ENCODE results near the gene KCNQ1.

The KCNQ1 gene

DNA sequence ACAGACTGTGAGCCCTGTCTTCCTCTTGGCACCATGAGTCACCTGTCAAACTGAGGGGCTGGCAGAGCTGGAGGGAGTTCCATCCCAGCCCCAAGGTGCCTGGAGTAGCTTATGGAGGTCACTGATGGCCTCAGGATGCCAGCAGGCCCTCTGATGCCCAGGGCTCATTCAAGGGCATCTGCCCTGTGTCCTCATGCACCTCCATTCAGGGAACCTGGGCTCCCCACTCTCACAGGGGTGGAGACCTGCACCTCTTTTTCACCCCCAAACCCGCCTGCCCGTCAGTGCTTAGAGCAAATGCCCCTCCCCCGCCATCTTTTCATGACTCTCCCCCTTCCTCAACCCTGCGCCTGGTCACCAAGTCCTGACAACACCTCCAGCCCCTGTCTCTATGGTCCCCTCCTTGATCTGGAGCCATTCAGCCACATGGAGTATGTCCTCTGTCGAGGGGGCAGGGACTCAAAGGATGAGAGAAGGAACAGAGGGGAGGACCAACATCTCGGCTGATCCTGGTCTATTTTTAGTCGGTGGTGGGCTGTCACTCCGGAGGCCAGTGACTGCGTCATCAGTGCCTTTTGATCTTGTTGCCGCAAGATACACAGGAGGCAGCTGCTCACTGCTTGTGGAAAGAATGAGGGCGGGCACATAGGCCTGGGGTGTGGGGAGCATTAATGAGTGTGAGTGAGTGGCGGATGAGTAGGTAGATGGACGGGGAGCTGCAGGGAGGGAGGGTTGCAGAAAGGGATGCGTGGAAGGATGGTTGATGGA, 368.5 kb downstream of the KCNQ1 start:
- DNase-seq (ENCODE audit: low read depth in 2 of 2, low spot score in 1 of 2): no peak

DNA sequence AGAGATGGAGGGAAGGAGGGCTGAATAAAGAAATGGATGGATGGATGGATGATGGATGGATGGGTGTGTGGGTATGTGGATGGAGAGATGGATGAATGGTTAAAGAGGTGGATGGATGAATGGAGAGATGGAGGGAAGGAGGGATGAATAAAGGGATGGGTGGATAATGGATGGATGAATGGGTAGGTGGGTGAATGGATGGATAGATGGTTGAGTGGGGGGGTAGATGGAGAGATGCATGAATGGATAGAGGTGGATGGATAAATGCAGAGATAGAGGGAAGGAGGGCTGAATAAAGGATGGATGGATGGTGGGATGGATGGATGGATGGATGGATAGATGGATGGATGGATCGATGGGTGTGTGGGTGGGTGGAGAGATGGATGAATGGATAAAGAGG, 369.2 kb downstream of the KCNQ1 start:
- no peak for DNase-seq (ENCODE audit: low read depth in 2 of 2, low spot score in 1 of 2)

DNA sequence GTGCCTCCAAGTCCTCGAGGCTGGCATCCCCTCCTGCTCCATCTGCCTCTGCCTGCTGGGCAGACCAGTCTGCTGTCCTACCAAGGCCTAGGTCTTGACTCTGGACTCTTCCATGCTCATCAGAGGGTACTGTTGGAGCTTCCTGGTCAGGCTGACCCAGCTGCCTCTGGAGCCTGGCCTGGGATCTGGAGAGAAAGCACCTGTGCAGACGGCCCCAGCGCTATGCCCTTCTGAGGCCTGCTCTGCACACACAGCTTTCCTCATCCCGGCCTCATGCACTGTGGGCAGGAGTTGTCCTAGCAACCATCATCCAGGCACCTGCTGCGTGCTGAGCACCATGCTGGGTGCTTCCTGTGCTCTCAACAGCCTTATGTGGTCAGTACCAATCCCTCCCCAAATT, 369.9 kb downstream of the KCNQ1 start:
- DNase-seq (ENCODE audit: low read depth in 2 of 2, low spot score in 1 of 2): no peak

DNA sequence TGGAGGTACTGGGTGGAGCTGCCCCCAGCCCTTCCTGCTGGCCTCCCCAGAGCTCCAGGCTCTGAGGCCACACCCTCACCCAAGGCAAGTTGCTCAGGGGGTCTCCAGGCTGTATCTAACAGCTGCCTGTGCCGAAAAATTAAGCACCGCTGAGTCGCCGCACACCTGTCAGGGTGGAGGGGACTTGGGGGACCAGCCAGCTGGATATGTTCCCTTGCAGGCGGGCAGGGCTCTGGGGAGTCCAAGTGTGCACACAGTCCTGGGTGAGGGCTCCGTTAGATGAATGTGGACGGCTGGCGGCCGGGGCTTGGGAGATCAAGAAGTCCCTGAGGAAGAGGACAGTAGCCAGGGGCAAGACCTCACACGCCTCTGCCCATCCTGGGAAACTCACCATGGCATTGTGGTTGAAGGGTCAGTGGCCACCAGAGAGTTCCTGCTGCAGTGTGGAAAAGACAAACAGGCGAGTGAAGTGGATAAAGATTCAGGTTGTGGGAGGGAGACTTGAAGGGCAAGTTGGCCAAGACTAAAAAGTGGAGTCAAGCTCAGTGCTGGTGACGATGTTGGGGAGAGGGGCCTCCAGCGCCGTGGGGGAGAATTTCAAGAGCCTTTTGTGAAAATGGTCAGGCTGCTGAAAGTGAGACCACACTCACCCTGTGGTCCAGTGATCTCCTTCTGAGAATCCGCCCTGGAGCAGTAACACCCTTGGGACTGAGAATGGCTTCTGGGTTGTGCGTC, 371.1 kb downstream of the KCNQ1 start:
- DNase-seq (ENCODE audit: low read depth in 2 of 2, low spot score in 1 of 2): no peak

DNA sequence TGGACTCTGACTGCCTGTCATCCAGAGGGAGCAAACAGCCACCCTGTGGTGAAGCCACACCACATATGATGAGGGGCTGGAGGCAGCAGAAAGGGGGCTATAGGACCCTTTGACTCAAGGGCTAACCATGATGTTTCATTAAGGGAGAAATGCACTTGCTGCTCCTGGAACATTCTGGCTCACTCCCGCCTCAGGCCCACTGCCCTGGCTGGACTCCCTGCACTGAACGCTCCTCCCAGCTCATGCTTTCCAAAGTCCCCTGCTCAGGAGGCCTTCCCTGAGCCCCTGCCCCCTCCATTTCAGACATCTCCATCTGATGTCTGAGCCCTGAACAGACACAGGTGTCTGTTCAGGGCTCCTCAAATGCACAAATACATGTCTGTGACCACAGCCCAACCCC, 371.7 kb downstream of the KCNQ1 start:
- DNase-seq (ENCODE audit: low read depth in 2 of 2, low spot score in 1 of 2): no peak

DNA sequence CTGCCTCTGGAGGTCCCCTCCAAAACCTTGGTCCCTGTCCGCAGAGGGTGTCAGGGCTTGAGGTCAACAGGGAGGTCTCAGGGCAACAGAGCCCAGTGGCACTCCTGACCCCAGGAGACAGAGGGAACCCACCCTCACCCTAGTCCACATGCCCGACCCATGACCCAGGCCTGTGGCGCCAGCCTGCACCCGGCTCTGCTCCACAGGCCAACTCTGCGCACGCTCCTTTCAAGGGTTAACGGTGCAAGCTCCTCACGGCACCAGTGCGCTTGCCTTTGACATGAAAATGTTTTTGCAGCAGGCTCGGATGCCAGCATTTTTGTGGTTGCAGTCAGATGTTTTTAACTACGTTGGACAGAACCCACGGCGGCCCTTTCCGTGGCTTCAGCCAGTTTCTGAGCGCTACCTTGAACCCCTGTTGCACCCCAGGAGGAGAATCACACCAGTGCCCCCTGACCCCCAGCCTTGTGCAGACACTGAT, 372.2 kb downstream of the KCNQ1 start:
- DNase-seq (ENCODE audit: low read depth in 2 of 2, low spot score in 1 of 2): no peak

DNA sequence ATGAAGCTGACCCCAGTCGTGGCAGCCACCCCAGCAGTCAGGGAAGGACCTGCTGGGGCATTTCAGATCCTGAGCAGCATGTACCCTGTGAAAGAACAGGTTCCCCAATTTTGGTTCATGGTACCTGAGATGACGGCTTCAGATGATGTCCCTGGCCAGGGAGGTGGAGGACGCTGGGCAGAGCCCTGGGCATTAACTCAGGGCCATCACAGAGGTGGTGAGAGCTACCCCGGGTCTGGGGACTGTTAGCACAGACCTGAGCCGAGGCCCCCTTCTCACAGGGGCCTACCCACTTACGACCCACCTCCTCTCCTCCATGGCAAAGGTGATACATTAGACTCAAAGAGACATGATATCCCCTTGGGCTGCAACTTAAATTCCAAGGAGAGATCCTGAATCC, 372.6 kb downstream of the KCNQ1 start:
- no peak for DNase-seq (ENCODE audit: low read depth in 2 of 2, low spot score in 1 of 2)

DNA sequence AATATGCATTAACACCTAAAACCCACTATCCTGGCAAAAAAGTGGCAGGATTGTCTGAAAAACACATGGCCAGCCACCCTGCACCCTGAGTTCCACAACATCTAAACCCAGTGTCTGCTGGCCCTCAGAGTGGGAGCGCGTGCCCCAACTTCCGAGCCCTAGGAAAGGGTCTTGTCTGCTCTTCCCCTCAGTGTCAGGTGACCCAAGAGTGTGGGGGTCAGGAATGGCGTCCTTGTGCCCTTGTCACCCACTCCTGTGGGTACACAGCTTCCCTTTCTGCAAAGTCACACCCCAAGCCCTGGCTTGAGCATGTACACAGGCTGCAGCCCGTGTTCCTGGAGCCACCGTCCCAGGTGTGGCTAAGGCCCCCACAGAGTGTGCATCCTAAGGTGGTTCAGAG, 373.2 kb downstream of the KCNQ1 start:
- DNase-seq (ENCODE audit: low read depth in 2 of 2, low spot score in 1 of 2): no peak

DNA sequence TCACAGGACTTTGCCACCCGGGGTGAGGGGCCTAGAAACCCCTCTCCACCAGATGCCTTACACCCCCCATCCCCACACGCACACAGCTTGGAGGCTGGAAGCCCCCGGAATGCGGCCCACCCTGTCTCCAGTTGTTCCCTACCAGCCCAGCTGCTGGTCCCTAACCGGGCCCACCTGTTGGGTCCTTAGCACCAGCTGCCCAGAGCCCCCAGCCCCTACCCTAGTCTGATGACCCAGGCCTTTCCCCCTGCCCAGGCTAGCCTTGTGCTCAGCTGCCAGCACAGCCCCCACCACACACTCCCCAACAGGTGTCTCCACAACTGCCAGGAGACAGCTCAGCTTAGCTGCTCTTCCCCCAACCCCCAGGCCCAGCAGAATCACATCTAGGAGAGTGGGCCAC, 373.7 kb downstream of the KCNQ1 start:
- no peak for DNase-seq (ENCODE audit: low read depth in 2 of 2, low spot score in 1 of 2)

DNA sequence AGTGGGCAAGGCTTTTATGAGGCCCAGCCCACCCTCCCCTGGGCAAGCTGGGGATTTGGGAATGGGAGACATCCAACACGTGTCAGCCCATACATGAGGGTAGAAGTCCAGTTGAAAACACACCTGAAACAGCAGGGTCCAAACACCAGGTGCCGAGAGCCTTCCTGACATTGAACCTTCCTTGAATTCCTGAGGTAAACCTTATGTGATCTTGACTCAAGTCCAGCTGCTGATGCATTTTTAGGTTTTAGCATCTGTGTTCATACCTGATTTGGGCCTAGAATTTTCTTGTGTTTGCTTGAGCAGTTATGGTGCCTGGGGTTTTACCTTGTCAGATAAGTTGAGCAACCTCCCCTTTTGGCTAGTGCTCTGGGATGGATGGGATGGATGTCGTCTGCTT, 374.5 kb downstream of the KCNQ1 start:
- DNase-seq (ENCODE audit: low read depth in 2 of 2, low spot score in 1 of 2): no peak

DNA sequence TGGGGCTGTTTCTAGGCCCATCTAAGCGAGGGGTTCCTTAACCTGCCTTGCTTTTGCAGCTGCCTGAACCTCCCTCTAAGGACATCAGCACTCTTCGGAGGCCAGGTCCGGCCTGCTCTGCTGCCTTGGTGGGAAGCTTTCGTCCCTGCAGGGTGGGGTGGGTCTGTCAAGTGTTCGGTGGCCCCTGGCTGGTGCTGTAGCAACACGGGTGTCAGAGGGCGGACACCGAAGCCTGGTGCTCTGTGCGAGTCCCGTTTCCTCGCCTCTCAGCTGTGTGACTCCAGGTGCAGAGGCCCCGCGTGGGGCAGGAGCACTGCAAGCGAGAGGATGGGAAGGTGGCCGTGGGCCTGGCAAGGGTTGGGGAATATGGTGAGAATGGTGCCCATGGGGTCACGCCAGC, 376.2 kb downstream of the KCNQ1 start:
- DNase-seq (ENCODE audit: low read depth in 2 of 2, low spot score in 1 of 2): no peak

DNA sequence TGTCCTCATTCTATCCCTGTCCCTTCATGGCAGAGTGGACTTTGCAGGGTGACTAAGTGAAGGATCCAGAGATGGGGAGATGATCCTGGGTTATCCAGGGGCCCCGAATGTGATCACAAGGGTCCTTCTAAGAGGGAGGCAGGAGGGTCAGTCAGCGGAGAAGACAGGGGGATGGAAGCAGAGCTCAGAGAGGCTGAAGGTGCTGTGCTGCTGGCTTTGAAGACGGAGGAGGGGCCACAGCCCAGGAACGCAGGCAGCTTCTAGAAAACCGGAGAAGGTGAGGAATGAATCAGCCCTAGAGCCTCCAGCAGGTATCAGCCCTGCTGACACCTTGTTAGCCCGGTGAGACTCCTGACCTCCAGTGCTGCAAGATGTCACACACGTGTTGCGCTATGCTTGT, 377.1 kb downstream of the KCNQ1 start:
- no peak for DNase-seq (ENCODE audit: low read depth in 2 of 2, low spot score in 1 of 2)

DNA sequence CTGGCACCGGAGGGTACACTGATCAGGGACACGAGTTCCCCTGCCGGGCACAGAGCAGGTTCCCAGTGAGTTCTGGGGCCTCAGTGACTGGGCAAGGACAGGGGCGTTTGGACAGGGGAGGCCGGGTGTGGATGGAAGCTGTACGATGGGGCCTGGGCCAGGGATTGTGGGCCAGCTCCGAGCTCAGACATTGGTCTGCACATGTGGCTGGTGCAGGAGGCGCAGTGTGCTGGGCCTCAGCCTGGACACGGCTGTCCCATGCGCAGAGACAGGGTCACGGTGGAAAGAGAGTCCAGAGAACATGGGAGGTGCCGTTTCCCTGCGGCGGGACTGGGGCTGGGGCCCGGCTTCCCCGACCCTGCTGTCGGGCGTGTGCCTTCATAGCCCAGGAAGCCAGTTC, 380.0 kb downstream of the KCNQ1 start:
- DNase-seq (ENCODE audit: low read depth in 2 of 2, low spot score in 1 of 2): no peak

DNA sequence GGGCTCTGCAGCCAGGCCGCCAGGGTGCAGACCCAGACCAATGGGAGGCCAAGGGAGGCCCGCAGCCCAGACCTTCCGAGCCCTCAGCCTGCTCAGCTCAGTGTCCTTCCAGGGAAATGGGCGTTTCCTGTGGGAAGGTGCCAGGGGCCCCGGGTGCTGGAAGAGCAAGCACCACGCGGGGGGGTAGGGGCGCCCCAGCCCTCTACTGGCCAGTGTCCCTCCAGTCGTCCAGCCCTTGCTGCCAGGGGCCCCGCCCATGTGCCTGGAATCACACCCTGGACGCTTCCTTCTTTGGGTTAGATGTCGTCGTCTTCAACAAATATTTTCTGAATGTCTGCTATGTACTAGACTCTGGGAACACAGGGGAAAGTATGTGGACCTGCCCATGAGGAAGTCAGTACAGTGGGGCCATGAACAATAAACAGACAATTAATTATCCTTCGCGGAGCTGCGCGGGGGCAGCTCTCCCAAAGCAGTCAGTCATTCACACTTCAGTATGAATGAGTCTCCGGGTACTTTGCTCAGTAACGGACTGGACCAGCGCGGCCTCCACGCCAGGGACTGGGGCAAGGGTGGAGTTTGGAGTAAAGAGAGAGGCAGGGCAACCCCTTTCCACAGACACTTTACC, 380.6 kb downstream of the KCNQ1 start:
- no peak for DNase-seq (ENCODE audit: low read depth in 2 of 2, low spot score in 1 of 2)

DNA sequence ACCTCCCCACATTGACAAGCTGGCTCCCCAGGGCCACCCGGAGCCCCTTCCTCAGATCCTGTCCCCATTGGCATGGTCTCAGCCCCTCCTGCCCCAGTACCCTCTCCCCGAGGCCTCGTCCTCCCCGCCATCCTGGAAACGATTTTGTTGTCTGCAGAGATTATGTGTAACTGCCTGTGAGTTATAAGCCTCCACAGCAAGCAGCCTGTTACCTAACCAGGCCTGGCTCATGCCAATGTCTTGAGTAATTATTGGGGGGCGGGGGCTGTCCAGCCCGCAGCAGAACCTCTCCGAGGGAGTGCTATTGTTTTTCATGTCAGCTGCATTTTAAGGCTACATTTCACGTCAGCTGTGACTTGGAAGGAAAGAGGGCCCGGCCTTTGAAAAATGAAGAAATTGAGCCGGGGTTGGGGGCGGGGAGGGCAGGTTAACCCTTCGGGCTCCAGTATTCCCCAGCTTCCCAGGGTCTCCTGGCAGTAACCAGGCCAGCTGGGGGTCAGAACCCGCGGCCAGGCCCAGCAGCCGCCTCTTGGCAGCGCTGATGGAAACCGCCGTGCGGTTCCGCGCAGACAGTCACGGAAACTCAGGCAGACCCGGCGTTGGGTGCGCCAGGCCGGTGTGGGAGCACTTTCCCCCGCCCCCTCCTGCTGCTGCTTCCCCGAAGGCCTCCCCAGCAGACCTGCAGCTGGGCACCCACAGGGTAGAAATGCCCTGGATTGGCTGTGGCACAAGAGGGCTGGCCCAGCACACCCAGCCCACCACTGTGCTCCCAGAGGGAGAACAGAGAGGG, 381.3 kb downstream of the KCNQ1 start:
- no peak for DNase-seq (ENCODE audit: low read depth in 2 of 2, low spot score in 1 of 2)

DNA sequence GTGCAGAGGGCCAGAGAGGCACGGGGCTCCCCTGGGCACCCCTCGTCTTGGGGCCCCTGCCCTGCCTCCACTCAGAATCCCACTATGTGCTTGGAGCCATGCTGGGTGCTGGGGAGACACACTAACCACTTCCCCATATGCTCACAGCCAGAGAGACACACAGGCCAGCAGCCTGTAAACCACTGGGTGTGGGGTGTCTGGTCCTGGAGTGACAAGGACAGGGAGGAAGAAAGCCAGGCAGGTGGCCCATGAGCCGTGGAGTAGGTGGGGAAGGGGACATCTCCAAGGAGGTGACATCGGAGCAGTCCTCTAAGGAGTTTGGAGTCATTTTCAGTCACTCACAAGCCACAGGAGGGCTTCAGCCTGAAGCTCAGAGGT, 381.9 kb downstream of the KCNQ1 start:
- DNase-seq (ENCODE audit: low read depth in 2 of 2, low spot score in 1 of 2): no peak

DNA sequence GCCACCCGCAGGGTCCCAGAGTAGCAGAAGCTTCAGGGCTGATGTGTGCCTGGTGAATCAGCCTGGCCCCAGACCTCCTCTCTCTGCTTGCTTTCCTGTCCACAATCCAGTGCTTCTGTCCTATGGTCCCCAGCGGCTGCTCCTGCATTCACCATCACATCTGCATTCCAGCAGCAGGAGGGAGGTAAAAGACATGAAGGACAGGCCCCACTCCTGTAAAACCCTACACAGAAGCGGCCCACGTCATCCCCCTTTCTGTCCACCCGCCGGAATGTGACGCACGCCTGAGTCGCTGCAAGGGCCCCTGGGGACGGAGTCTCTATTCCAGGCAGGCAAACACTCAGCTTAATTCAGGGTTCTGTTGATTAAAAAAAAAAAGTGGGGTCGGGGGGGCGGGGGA, 382.4 kb downstream of the KCNQ1 start:
- DNase-seq (ENCODE audit: low read depth in 2 of 2, low spot score in 1 of 2): no peak

DNA sequence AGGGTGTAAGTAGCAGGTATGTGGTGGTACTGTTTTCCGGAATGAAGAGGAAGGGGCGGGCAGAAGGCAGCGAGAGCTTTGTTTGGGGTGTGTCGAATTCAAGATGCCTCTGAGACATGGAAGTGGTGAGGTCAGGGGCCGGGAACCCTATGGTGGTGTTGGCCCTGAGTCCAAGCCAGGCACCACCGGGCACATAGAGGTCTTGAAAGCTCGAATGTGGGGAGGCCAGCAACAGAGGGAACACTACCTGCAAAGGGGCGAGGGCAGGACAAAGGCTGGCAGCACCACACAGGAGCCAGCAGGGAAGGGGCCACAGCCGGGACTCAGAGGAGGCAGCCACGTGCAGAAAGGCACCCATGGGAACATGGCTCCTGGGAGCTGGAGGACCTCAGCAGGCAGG, 383.0 kb downstream of the KCNQ1 start:
- DNase-seq (ENCODE audit: low read depth in 2 of 2, low spot score in 1 of 2): no peak

DNA sequence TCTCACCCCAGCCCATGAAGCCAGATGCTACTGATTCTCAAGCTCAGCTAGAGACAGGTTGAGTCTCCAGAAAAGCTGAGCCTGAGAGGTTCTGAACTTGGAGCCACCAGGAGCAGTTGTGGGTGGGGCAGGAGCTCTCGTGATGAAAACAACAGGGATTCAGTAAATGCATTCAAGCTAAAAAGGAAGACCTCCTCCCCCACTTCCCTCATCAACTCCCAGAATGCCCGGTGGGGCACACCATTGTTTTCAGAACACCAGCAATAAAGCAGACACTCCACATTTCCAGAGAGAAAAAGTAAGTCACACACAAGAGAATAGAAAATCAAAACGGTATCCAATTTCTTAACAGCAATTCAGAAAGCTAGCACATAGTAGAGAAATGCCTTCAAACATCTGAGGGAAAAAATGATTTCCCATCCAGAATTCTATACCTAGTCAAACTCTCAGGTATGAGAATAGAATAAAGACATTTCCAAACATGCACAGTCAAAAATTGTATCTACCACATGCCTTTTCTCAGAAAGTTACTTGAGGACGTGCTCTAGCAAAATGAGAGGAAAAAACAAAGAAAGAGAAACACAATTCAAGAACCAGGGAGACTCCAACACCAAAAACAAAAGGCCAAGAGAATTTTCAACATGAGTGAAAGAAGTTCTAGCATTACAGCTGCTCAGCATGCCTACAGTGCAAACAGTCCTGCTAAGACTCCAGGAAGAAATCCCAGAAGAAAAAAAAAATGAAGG, 383.9 kb downstream of the KCNQ1 start:
- DNase-seq (ENCODE audit: low read depth in 2 of 2, low spot score in 1 of 2): no peak

DNA sequence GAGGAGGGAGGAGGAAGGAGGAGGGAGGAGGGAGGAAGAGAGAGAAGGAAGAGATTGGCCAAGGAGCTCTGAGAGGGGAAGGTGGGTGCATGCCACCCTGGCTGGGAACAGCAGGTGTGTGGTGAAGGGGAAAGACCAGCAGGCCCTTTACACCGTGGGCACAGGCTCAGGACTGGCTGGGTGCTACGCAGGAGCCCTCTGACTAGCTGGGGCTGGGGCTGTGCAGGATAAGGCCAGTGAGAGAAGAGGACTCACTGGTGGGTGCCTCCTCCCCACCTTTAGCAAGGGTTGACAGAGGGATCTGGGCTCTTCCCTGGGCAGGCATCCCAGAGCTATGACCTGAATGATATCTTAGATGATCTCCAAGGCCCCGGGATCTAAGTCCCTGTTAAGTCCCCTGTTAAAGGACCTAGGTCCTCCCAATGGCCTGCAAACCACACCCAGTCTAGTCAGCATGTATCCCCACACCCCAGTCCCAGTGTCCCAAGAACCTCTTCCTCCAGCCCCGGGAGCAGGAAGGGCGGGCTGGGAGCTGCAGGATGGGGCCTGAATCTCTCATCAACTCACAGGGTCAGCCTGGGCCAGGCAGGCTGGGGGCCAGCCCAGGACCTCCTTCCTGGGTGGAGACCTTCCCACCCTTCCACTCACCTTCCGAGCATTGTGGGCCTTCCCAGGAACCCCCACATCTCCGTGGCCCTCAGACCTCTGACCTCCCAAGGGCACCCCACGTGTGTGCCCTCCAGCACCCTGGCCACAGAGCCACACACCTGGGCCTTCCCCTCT, 385.4 kb downstream of the KCNQ1 start:
- no peak for DNase-seq (ENCODE audit: low read depth in 2 of 2, low spot score in 1 of 2)

All from stimulated activated CD8-positive, alpha-beta memory T cell treated with anti-CD3 and anti-CD28 coated beads, Interleukin-4, amount 100 ng/mL, for 1 hour (primary cell).